ENCODE data around the gene PDXK. TPM values are rescaled to one million over a fixed set of nuclear protein-coding genes. Genes with fewer than 3 reads are reported as not detected.
A peak's percentile ranks its signal among the peaks of the same experiment; 100 is the strongest.

The PDXK gene
- polyA plus RNA-seq, 1 donor (not counting 4 experiments of a cell fraction or from before 2014, with no cell fraction given) = 144 TPM

- peaks cover 5 to 18% of the 10 kb centered on the region in 2 experiments for H3K36me3 ChIP-seq (ENCODE audit: control insufficient read depth in 2 of 2, extremely low read depth in 1 of 2, insufficient read depth in 2 of 2, low read length in 2 of 2)
- no peaks in the 10 kb centered on the region for H3K9me1 ChIP-seq (ENCODE audit: control insufficient read depth, extremely low read depth, insufficient read depth, low read length)
- H4K20me1 ChIP-seq (ENCODE audit: control insufficient read depth, extremely low read depth, insufficient read depth, low read length) = peaks cover under 1% of the 10 kb centered on the region
- H2AFZ ChIP-seq (ENCODE audit: control insufficient read depth, low read length) = peak overlapping the region; percentile 52
- H3K4me3 ChIP-seq (ENCODE audit: control insufficient read depth in 2 of 3, extremely low read depth in 1 of 3, insufficient read depth in 2 of 3, low read depth in 1 of 3, low read length in 3 of 3) = no peak overlapping the region
- H3K9me3 ChIP-seq (ENCODE audit: control insufficient read depth, low read depth, low read length) = no peaks in the 10 kb centered on the region
- peaks cover 36% of the 10 kb centered on the region for H3K4me1 ChIP-seq (ENCODE audit: control insufficient read depth, extremely low read depth, insufficient read depth, low read length)
- peak; percentile 66 for DNase-seq (ENCODE audit: low read depth, low spot score)
- dilution Hi-C loops (cut with MboI; ENCODE audit: extremely low pct_ligation_motif_present, low sequenced_read_pairs) = no loop called here
- peak overlapping the region; percentile 84 for H3K27ac ChIP-seq (ENCODE audit: control insufficient read depth, insufficient read depth, low read length)
- H3K4me2 ChIP-seq (ENCODE audit: control insufficient read depth, extremely low read depth, insufficient read depth, low read depth, low read length) = peak overlapping the region; percentile 51
- peak overlapping the region; percentile 78 for H3K9ac ChIP-seq (ENCODE audit: control insufficient read depth, extremely low read depth, insufficient read depth, low read length)
- no peak for TF ChIP-seq CTCF (optimal IDR thresholded peaks at IDR 0.05 in 1 of 3, IDR thresholded peaks at IDR 0.05 in 1 of 3, conservative IDR thresholded peaks at IDR 0.05 in 1 of 3; ENCODE audit: extremely low read depth in 1 of 3, insufficient read depth in 2 of 3, low read length in 3 of 3)
- no peak for TF ChIP-seq EZH2 (IDR thresholded peaks at IDR 0.05; ENCODE audit: low read length)
- H3K27me3 ChIP-seq (ENCODE audit: control insufficient read depth, extremely low read depth, insufficient read depth, low read length) = no peaks in the 10 kb centered on the region
- no peaks in the 10 kb centered on the region for H3K79me2 ChIP-seq (ENCODE audit: control insufficient read depth, insufficient read depth, low read length)
- no peak for FAIRE-seq
Measured at GRCh38 chr21:43767984-43768867, 49.3 kb downstream of the PDXK start.

GRCh38 chr21:43768868-43769167 lies 49.9 kb downstream of the PDXK start:
- Histone ChIP-seq H3K9ac (ENCODE audit: control insufficient read depth, extremely low read depth, insufficient read depth, low read length) (peak overlapping the region; percentile 78), H2AFZ (ENCODE audit: control insufficient read depth, low read length) (no peak overlapping the region), H3K4me3 (ENCODE audit: control insufficient read depth in 2 of 3, extremely low read depth in 1 of 3, insufficient read depth in 2 of 3, low read depth in 1 of 3, low read length in 3 of 3) (no peak overlapping the region), H3K4me2 (ENCODE audit: control insufficient read depth, extremely low read depth, insufficient read depth, low read depth, low read length) (no peak overlapping the region), H3K9me1 (ENCODE audit: control insufficient read depth, extremely low read depth, insufficient read depth, low read length) (no peaks in the 10 kb centered on the region), H3K79me2 (ENCODE audit: control insufficient read depth, insufficient read depth, low read length) (no peaks in the 10 kb centered on the region), H3K27me3 (ENCODE audit: control insufficient read depth, extremely low read depth, insufficient read depth, low read length) (no peaks in the 10 kb centered on the region), H3K36me3 (ENCODE audit: control insufficient read depth in 2 of 2, extremely low read depth in 1 of 2, insufficient read depth in 2 of 2, low read length in 2 of 2) (peaks cover 9 to 21% of the 10 kb centered on the region in 2 experiments), H4K20me1 (ENCODE audit: control insufficient read depth, extremely low read depth, insufficient read depth, low read length) (no peaks in the 10 kb centered on the region), H3K9me3 (ENCODE audit: control insufficient read depth, low read depth, low read length) (no peaks in the 10 kb centered on the region), H3K4me1 (ENCODE audit: control insufficient read depth, extremely low read depth, insufficient read depth, low read length) (peaks cover 34% of the 10 kb centered on the region), H3K27ac (ENCODE audit: control insufficient read depth, insufficient read depth, low read length) (peak overlapping the region; percentile 84)
- dilution Hi-C loops (cut with MboI; ENCODE audit: extremely low pct_ligation_motif_present, low sequenced_read_pairs) = no loop called here
- TF ChIP-seq EZH2 (IDR thresholded peaks at IDR 0.05; ENCODE audit: low read length) (no peak), CTCF (optimal IDR thresholded peaks at IDR 0.05 in 1 of 3, IDR thresholded peaks at IDR 0.05 in 1 of 3, conservative IDR thresholded peaks at IDR 0.05 in 1 of 3; ENCODE audit: extremely low read depth in 1 of 3, insufficient read depth in 2 of 3, low read length in 3 of 3) (no peak)
- DNase-seq (ENCODE audit: low read depth, low spot score) (no peak), FAIRE-seq (no peak)
